ENCODE measurements around the gene DOK4.

Gene DOK4

GRCh38 chr16:57485916-57486857 is at the start of gene DOK4:
DOK4 (minus strand) TSS chr16:57486493; CDS start chr16:57479507, 6,986 bp downstream.
- no peak for TF ChIP-seq CTCF (IDR thresholded peaks at IDR 0.05; ENCODE audit: low read depth, low read length, missing control alignments)
- in situ Hi-C loops (cut with HindIII; ENCODE audit: low sequenced_read_pairs): loop anchor here (5.0 kb wide), 1 partner anchor 41 kb away; no protein-coding TSS in a partner anchor
- DNase-seq (ENCODE audit: low read depth): no peak
- H3K4me3 ChIP-seq (ENCODE audit: low read depth, low read length): peak within 1 kb of the TSS; percentile 65

- TF ChIP-seq CTCF (IDR thresholded peaks at IDR 0.05; ENCODE audit: low read depth, low read length, missing control alignments): peak; percentile 13
- peak; percentile 71 for DNase-seq (ENCODE audit: low read depth)
- in situ Hi-C loops (cut with HindIII; ENCODE audit: low sequenced_read_pairs): no loop called here
- peak overlapping the region; percentile 72 for H3K4me3 ChIP-seq (ENCODE audit: low read depth, low read length)
Measured at GRCh38 chr16:57535680-57536305, 49.5 kb upstream of the DOK4 start.

- TF ChIP-seq CTCF (IDR thresholded peaks at IDR 0.05; ENCODE audit: low read depth, low read length, missing control alignments): no peak
- DNase-seq (ENCODE audit: low read depth): no peak
- in situ Hi-C loops (cut with HindIII; ENCODE audit: low sequenced_read_pairs): no loop called here
- H3K4me3 ChIP-seq (ENCODE audit: low read depth, low read length): peak overlapping the region; percentile 72
Measured at GRCh38 chr16:57534881-57535658, 48.8 kb upstream of the DOK4 start.

GRCh38 chr16:57534337-57534880 is 48.1 kb upstream of the DOK4 start:
- H3K4me3 ChIP-seq (ENCODE audit: low read depth, low read length): no peak overlapping the region
- TF ChIP-seq CTCF (IDR thresholded peaks at IDR 0.05; ENCODE audit: low read depth, low read length, missing control alignments): no peak
- in situ Hi-C loops (cut with HindIII; ENCODE audit: low sequenced_read_pairs): no loop called here
- DNase-seq (ENCODE audit: low read depth): no peak

- no peak for TF ChIP-seq CTCF (IDR thresholded peaks at IDR 0.05; ENCODE audit: low read depth, low read length, missing control alignments)
- no peak for DNase-seq (ENCODE audit: low read depth)
- in situ Hi-C loops (cut with HindIII; ENCODE audit: low sequenced_read_pairs): no loop called here
- H3K4me3 ChIP-seq (ENCODE audit: low read depth, low read length): no peak overlapping the region
Measured at GRCh38 chr16:57533431-57534336, 47.4 kb upstream of the DOK4 start.
